Measurements from ENCODE around the gene FADS3.
A peak's percentile ranks its signal among the peaks of the same experiment; 100 is the strongest.

FADS3 gene

DNA sequence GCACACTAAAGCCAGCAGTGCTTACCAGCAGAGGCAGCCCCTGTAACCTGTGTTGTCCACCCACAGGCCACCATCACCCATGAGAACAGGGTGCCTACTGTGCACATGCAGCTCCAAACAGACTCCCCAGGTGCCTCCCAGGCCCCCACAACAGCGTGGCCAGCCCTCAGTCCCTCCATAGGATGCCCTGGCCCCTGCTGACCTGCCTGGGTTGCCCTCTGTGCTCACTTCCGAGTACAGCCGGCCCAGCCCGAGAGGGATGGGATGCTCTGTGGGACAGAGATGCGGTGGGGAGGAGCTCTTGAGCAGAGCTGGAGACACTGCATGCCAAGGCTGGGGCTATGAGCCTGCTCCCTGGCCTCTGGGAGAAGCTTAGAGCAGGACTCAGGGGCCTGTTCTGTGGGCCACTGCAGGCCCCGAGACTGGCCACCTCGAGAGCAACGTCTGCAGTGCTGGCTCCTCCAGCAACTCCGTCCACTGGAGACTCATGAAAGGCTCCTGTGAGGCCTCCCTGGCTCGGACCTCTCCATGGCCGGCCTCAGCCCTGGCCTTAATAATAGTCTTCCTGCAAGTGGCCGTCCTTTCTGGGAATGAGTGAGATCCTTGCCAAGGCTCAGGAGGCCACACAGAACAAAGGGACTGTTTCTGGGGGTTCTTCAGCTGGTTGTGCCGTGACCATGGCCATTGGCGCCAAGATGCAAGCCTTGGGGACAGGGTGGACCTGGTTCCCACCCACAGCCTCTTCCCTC is 36.2 kb downstream of the FADS3 start:
- no peak for DNase-seq

DNA sequence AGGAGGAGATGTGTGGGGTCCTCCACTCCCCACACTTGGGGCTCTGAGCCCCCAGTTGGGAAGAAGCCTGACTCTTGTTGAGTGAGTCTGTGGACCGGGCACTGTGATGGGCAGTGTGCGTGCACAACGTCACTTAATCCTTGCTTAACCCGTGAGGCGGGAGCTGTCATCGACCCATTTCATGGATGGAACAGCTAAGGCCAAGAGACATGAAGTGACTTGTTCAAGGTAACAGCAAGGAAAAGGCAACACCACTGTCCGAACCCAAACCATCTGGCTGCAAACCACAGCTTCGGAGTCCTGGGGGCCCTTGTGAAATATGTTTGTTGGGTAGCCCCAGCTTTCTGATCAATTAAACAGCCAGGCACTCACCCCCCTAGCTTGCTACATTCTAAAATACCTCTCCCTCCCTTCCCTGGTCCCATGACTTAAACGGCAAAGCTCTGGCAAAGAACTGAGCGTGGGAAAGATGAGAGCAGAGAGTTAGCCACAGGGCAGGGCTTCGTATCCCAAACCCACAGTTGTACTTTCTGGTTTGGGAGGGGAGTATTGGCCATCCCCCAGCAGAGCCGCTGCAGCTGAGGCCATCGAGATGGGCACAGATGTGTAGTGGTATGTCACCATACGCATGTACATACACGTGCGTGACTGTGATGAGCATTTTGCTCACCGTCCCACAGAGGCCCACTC is 37.0 kb downstream of the FADS3 start:
- DNase-seq = no peak

DNA sequence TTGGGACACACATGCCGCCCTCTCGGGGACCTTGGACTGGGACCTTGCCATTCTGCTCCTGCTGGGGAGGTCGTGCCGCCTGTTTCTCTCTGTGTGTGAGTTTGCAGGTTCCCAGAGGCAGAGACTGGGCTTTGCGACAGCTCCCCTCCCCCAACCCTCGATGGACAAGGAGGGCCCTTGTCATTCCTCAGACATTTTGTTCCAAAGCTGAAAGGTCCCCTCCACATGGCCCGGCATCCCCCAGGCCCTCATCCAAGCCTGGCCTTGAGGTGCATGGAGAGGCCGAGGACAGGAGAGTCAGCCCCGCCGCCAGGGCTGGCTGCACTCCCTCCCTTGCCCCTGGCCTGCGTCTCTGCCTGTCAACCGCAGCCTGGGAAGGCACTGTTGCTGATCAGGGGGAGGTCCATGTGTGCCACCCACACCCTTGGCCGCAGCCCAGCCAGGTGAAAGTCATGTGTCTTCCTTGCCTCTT is 37.6 kb downstream of the FADS3 start:
- no peak for DNase-seq

DNA sequence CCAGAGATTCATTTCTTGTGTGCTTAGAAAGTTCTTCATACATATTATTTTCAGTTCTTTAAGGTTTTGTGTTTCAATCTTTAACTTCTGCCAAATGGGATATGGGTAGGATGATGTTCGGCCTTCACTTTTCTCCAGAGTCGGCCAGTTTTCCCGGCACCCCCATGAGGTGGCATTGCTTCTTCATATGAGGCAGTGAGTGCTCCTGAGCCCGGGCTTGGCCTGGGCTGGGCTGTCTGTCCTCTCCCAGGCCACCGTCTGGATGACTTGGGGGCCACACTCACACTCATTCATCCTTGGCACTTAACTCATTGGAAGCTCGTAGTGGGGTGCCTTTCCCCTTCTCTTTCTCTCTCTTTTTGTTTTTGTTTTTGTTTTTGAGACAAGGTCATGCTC is 39.4 kb downstream of the FADS3 start:
- DNase-seq = no peak

DNA sequence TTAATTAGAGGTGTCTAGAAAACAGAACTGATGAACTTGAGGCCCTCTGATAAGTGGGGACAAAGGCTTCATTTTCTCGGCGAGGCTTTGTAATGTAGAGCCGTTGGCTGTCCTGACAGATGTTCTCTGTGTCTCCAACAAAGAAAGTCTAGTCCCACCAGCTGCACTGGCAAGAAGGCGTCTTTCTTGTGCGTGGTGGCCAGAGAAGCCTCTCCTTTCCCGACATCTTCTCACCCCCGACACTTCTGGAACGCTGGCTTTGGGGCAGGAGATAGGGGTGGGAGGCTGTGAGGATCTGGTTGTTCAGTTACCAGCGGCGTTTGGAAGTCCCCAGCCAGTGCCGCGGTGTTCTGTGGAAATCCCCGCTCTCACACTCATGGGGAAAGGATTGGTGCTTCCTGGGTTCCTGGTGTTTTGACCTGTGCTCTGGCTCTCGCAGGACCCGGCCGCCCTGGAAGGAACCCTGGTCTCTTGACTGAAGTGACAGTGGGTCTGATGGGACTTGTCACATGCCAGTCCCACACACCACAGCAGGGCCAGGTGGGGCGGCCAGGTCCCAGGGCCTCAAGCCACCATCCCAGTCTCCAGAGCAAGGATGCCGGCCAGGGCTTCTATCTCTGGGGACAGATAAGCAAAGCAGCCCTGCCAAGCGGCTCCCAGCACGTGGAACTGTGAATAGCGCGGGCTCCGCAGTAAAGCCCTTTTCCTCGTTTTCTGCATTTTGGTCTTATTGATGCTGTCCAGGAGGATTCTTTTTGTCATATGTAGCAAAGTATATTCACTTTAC is 40.0 kb downstream of the FADS3 start:
- no peak for DNase-seq

DNA sequence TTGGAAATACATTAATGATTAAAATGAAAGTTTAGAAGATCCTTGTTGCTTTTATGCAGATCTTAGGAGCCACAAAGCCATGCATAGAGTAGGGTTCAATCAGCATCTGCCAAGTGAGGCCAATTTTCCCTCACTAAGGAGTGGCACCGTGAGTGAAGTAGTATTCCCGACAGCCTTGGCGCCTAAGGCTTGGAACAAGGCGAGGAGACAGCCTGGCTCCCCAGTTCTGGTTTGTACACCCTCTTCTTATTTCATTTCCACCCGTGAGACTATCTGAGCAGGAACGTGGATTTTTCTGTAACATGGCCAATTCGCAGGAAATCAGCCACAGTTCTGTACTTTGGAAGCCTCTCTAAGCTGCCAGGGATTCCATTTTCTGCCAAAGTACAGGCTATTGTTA is 40.7 kb downstream of the FADS3 start:
- no peak for DNase-seq

DNA sequence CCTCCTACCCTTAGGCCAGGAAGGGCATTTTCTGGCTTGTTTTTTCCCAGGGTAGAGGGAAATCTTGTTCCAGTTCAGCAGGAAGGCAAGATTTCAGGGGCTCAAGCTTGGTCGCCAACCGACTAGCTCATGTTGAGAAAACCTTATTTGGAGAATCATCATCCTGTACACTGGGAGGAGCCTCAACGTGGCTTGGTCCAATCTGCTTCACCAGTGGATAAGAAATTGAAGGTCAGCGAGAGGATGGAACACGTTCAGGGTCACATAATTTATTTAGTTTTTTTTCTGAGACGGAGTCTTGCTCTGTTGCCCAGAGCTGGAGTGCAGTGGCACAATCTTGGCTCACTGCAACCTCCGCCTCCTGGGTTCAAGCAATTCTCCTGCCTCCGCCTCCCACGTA is 42.7 kb downstream of the FADS3 start:
- no peak for DNase-seq

DNA sequence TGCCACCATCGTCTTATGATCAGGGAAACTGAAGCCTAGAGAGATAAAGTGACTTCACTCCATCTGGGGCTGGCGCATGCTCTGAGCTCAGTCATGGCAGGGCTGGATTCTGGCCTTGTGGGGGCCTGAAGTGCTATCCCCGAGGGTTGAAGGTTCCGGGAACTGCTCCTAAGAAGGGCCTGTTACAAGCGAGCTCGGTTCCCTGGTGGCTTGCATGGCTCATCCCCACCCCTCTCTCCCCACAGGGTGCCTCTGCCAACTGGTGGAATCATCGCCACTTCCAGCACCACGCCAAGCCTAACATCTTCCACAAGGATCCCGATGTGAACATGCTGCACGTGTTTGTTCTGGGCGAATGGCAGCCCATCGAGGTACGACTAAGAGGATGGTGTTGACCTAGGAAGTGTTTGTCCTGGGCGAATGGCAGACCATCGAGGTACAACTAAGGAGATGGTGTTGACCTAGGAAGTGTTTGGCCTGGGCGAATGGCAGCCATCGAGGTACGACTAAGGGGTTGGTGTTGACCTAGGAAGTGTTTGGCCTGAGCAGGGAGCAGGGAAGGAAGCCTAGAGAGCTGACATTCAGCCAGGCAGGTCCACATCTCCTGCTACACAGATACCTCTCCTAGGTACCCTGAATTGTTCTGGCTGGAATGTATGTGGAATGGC is 43.3 kb downstream of the FADS3 start:
- no peak for DNase-seq

DNA sequence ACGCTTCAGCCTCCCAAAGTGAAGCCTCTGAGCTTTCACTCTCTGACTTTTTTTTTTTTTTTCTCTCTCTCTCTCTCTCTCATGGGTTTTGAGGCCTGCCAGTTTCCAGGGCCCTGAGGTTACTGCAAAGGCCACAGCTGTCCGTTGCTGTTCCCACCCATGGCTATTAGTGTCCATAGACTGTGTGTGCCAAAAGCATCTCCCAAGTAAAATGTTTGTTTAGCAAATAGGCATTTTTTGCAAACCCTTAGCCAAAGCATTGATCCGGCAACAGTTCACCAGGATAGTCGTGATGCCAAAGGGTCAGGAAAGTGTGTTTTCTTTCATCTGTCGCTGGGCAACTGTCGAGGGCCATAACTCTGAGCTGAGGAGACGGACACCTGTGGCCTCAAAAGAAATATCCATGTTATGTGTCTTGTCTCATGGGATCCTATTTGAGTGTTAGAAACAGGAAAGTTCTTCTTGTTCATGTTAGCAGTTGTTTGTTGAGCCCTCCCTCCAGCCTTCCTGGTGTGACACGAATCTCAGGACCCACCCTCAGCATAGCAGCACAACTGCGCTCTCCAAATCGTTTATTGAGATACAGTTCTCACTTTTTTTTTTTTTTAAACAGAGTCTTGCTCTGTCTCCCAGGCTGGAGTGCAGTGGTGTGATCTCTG is 44.9 kb downstream of the FADS3 start:
- DNase-seq = no peak

DNA sequence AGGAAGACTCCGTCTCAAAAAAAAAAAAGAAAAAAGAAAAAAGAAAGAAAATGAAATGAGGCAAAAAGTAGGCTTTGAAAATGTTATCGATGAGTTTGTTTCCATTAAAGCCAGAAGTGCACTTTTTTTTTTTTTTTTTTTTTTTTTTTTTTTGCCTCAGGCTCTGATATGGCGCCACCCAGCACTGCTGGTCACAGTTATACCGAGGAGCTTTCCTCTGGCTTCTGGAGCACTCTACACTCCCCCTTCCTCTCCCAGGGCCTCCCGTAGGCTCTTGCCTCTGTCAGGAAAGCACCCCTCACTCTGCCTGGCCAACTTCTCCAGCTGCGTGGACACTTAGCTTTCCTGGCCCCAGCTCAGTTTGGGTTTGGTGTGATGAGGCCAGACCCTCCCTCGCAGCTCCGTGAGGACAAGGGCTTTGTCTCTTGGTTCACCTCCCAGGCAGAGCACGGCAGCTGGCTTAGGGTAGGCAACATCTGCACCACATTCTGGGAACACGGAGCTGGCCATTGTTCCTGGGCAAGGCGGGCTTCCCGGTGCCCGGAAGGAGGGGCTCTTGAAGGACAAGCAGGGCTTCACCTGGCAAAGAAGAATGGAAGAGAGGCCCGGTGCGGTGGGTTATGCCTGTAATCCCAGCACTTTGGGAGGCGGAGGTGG is 46.3 kb downstream of the FADS3 start:
- no peak for DNase-seq

DNA sequence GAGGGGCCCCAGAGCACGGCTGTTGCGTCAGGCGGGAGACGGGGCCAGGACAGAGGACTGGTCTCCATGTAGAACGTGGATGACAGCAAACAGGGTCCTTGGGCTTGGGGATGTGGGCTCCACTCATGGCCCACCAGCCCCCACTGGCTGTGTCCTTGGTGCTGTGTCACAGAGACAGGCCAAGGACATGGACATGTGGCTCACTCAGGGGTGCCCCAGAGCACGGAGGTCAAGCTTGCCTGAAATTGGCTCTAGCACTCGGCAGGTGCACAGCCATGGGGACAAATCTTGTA is 48.9 kb downstream of the FADS3 start:
- DNase-seq = no peak

DNA sequence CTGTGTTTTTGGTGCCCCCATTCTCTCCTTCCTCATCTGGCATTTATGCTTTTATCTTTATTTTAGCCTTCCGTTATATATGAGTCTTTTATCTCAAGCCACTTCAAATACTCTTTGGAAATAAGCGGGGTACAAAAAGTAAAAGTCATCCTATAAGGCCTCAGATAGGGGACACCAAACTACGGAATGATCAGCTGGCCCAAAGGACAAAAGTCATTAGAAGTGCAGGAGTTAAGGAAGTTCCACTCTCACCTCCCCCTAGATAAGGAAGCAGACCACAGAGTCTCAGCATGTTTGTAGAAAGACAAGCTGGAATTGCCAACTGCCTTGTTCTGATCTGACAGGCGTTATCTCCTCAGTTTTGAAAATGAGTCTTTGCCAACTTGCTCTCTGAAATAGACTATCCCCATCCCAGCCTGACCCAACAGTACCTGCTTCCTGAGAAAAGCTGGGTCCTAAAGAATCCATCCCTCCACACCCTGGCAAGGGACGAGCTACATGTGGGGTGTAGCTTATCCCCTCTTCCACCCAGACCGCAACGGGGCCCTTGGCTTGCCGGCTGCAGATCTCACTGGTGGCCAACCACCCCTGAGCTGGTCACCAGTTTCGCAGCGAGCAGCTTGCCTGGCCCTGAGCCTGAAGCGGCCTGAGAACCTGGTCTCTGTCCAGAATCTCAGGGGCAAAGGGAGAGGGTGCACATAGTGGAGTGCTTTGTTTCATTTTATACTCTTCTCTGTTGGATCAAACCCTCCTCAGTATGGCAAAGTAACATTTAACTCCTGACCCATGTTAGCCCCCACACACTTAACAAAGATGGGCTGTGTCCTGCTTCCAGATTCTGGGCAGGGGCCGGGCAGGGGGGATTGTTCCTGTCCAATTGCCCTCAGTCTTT is 49.5 kb downstream of the FADS3 start:
- DNase-seq = peak; percentile 93

DNA sequence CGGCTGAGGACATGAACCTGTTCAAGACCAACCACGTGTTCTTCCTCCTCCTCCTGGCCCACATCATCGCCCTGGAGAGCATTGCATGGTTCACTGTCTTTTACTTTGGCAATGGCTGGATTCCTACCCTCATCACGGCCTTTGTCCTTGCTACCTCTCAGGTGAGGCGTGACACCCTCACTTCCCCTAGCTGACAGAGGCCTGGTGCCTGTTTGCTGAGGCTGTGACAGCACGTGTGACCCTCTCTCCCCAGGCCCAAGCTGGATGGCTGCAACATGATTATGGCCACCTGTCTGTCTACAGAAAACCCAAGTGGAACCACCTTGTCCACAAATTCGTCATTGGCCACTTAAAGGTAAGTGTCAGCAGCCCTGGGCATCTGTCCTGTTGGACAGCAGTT is 51.0 kb downstream of the FADS3 start:
- no peak for DNase-seq

DNA sequence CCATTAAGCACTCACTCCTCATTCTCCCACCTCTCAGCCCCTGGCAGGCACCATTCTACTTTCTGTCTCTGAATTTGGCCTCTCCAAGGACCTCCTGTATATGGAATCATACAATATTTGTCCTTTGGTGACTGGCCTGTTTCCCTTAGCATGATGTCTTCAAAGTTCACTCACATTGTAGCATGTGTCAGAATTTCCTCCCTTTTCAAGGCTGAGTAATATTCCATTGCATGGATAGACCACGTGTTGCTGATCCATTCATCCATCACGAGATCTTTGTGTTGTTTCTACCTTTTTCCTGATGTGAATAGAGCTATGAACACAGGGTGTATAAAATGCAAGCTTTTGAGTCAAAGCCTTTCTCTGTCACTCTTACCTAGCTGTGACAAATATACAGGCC is 51.6 kb downstream of the FADS3 start:
- DNase-seq = no peak

DNA sequence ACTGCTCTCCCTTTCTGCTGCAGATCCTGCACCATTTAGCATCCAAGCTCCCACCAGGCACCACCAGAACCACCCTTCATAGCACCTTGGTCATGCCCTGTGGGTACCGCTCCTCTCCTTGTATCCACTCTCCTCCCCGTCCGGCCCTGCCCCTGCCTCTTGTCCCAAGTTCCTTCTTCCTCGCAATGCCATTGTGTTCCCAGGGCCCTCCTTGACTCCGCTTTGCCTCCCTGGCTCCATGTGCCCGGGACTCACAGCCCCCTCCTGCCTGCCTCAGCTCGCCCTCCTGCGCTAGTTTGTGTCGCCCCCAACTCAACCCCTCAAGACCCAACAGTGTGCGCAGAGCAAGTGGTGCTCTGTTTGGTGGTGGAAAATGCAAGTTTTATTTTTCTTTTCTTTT is 52.4 kb downstream of the FADS3 start:
- DNase-seq = no peak

DNA sequence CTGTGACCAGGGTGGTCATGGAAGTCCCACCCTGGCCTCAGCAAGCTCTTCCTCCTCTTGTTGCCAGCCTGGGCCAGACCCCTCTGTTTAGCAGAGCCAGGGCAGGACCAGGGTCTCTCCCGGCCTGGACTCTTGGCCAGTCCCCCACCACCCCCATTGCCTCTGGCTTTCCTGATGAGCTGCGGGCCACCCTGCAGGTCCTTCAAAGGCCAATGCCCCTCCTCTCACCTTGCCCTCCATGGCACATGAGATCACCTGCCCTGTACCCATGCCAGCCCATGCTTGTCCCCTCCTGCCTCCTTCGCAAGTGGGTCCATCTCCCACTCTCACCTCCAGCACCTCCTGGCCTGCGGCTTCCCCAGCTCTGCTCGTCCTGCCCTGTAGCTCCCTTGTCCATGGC is 52.8 kb downstream of the FADS3 start:
- no peak for DNase-seq

DNA sequence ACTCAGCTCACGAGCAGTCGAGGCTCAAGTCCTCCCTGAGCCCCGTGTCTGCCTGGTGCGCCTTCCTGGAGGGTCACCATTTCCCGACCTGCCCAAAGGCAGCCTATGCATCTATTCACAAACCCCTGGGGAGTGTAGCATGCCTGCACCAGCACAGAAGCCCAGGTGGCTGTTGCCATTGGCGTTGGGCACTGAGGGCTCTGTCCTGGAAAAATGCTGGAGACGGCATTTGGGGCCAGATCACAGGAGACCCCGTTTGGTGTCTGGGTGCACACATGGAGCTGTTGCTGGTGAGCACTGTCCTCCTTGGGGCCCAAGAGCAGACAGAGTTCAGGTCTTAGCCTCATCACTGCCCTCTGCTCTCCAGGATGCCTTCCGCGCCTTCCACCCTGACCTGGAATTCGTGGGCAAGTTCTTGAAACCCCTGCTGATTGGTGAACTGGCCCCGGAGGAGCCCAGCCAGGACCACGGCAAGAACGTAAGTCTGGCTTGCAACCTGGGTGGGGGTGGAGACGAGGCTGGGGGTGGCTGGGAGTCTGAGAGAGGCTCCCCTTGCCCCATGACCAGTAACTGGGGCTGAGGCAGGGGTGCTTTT is 53.8 kb downstream of the FADS3 start:
- no peak for DNase-seq

DNA sequence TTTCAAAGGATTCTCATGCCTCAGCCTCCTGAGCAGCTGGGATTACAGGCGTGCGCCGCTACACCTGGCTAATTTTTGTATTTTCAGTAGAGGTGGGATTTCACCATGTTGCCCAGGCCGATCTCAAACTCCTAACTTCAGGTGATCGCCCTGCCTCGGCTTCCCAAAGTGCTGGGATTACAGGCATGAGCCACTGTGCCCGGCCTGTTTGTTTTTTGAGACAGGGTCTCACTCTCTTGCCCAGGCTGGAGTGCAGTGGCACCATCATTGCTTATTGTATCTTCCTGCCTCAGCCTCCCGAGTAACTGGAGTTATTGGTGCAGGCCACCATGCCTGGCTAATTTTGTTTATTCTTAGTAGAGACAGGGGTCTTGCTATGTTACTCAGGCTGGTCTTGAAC is 55.2 kb downstream of the FADS3 start:
- DNase-seq = no peak

DNA sequence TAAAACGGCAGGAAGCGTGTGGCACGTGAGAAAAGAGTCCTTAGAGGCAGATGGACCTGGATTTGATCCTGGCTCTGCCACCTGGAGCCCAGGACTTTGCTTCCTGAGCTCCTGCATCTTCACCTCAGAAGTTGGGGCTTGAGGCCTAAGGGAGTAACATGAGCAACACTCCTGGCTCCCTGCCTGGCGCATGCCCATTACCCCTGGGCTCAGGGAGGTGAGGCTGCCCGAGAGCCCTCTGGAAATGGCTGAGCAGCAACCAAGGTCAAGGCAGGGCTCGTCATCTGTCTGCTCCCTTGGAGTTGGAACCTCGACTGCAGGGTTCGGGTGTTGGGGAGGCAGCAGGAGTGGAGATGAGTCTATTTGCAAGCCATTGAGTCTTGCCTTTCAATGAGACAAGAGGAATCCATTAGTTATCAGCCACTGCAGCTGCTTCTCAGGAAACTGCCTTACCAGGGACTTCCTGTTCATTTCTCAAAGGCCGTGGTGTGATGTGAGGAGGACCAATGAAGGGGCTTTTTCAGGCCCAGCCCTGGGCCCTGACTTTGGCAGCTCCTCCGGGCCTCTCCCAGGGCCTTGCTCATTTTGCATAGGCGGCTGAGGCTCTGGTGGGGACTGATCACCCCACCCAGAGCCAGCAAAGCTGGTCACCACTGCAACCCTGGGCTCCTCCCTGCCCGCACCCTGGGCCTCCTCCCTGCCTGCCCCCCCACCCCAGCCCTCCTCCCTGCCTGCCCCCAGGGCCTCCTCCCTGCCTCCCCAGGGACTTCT is 56.9 kb downstream of the FADS3 start:
- peak; percentile 94 for DNase-seq

DNA sequence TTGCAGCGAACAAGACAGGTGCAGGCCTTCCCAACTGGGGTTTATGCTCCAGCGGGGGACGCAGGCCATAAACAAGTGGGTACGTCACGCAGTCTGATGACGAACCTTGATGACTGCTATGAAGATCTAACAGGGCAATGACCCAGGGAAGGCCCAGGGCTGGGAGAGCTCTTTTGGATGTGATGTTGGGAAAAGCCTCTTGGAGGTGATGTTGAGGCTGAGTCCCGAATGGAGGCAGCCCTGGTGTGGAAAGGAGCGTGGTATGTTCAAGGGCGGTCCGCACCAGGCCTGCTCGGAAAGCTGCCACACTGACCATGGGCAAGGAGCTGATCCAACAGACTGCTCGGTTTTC is 57.4 kb downstream of the FADS3 start:
- DNase-seq = peak; percentile 40

Measured in OCI-M1 (cell line).